C4-2B (cell line): ENCODE data around the gene KBTBD13.

Experiments
- H3K27ac ChIP-seq: fragments of 450-650 bp; 2 replicates; pipeline ENCODE4 v1.5.1; 2017
- ZFX ChIP-seq: fragments of 450-650 bp; IDR thresholded peaks from 2 replicates; pipeline ENCODE4 v1.6.1; 2017
- TF ChIP-seq, protein P1 (sequence below): fragments of 450-650 bp; conservative IDR thresholded peaks from 2 replicates; pipeline ENCODE4 v1.5.1; 2017; ENCODE audit warnings: mild to moderate bottlenecking

Gene KBTBD13

DNA sequence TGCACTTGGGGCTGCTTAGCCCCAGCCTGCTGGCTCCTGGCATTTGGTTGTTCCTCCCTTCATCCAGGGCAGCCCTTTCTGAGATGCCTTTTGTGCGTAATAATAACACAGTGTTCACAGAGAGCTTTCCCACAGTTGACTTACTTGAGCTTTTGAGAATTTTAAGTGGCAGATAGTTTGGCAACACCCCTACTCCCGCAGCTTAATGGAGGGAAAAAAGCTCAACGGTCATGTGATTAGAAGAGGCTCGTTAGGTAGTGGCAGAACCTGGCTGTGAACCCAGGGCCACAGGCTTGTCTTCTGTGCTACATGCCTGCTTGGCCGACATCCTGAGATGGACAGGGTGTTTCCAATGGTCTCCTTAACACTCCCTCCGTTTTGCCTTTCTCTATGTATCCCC is 4.7 kb downstream of the KBTBD13 start:
- H3K27ac ChIP-seq: no peak overlapping the region
- no peak for TF ChIP-seq ZFX
- TF ChIP-seq, protein P1, sequence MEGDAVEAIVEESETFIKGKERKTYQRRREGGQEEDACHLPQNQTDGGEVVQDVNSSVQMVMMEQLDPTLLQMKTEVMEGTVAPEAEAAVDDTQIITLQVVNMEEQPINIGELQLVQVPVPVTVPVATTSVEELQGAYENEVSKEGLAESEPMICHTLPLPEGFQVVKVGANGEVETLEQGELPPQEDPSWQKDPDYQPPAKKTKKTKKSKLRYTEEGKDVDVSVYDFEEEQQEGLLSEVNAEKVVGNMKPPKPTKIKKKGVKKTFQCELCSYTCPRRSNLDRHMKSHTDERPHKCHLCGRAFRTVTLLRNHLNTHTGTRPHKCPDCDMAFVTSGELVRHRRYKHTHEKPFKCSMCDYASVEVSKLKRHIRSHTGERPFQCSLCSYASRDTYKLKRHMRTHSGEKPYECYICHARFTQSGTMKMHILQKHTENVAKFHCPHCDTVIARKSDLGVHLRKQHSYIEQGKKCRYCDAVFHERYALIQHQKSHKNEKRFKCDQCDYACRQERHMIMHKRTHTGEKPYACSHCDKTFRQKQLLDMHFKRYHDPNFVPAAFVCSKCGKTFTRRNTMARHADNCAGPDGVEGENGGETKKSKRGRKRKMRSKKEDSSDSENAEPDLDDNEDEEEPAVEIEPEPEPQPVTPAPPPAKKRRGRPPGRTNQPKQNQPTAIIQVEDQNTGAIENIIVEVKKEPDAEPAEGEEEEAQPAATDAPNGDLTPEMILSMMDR: no peak

DNA sequence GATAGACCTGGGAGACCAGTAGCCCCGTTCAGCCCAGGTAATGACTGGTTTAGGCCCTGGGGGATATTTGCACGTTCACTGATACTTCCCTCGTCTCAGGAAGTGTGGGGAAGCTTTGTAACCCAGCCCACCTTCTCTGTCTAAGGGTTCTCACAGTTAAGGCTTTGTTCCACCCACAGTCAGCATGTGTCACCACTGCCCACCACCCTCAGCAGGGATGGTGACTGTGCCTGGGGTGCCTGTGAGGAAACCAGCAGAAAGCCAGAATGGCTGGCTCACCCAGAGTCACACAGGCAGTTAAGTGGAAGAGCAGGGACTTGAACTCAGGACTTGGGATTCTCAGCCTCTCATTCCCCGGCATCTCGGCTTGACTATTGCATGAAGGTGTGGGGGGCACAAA is 5.2 kb downstream of the KBTBD13 start:
- TF ChIP-seq, protein P1: no peak
- TF ChIP-seq ZFX: no peak

DNA sequence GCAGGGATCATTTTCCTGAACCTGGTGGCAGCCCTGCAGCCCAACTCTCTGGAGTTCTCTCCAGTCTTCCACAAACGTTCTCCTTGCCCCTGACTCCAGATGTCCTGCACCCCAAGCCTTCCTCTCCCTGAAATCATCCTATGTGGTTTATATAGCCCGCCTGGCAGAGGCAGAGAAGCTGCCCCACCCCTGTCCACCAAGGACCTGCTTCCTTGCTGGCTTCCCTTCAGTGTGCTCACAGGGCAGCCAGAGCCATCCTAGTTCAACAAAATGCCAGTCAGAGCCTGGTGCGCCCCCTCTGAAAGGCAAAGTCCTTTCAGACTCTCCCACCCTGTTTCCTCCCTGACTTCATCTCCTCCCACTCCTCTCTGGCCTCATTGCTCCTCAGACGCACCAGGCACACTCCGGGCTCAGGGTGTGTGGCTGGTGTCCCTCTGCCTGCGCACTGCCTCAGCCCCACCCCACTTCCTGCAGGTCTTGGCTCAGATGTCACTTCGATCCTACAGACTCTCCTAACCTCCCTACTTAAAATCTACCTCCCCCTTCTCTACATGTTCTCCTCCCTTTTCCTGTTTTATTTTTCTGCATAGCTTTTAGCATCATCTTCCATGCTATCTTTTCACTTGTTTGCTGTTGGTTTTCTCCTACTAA is 5.9 kb downstream of the KBTBD13 start:
- H3K27ac ChIP-seq: no peak overlapping the region
- TF ChIP-seq, protein P1: no peak
- TF ChIP-seq ZFX: no peak

More for the DNA sequence above, 5.2 kb downstream of the KBTBD13 start:
- H3K27ac ChIP-seq: no peak overlapping the region

DNA sequence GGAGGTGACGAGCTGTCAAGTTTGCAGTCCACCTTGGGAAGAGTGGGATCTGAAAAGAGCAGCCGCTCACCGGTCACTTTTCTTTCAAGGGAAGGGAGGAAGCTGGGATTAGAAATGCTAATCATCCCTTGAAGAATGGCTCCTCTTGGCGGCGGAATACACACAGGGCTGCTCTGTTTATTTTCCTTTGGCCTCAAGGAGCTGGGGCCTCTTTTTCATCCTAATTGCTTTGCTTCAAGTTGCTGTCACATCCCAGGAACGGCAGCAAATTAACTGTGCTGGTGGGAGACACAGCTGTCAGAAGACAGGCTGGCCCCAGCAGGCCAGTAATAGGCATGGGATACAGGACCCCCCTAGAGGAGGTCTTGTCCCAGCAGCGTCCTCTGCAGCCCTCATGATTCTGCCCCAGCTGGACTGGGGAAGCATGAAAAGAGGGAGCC is 6.7 kb downstream of the KBTBD13 start:
- TF ChIP-seq ZFX: no peak
- TF ChIP-seq, protein P1: no peak
- no peak overlapping the region for H3K27ac ChIP-seq

DNA sequence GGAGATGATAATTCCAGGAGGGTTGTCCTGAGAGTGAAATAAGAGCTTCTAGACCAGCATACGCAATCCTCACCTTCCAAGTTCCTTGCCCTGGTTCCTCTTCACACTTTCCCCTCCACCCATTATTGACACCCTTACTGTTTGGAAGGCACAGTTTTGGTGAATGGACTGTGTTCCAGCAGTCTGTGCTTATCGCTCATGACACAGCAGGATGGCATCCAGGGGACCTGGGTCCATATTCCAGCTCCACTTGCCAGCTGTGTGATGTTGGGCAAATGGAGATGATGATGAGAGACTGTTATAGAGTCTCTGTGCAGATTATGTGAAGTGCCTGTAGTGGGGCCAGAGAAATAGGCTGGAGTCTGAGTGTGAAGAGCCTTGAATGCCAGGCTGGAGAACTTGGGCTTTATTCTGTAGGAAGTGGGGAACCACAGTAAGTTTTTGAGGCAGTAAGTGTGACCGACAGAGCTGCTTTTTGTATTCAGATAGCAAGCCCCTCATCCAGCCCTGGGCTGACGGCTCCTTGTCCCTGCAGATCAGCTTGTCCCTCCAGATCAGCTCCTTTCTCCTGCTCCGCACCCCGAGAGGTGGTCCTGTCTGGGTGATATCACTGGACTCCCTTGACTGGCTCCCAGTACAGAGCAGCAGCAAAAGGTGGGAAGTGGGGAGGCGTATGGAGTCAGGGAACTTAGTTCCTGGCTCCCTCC is 8.1 kb downstream of the KBTBD13 start:
- TF ChIP-seq, protein P1: no peak
- TF ChIP-seq ZFX: no peak
- no peak overlapping the region for H3K27ac ChIP-seq

DNA sequence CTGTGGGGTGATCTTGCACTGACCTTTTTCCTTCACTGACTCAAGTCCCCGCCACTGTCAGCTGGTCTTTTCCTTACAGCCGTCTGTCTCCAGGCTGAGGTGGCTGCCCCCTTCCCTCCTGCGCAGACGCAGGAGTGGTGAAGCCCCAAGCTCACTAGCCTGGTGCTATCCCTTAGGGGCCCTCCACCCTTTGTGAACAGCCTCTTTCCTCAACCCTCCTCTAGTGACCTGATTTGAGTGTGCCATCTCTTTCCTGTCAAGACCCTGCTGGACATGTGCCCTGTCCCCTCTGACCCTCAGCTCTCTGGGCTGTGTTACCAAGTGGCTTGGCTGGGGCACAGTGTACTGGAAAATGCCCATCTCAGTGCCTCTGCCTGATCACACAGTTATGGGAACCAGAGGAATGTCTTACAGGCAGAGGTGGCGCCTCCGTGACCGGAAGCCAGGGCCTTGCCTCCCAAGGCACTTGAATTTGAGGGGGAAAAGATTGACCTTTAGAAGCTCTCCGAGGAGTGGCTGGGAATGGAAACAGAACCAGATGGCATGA is 8.7 kb downstream of the KBTBD13 start:
- no peak overlapping the region for H3K27ac ChIP-seq
- no peak for TF ChIP-seq ZFX
- TF ChIP-seq, protein P1: no peak
